Panc1 (cell line): ENCODE data around the gene UST.

Experiments used
- POLR2AphosphoS5 ChIP-seq: IDR thresholded peaks from 2 replicates; pipeline ENCODE4 v1.6.1; 2012; ENCODE audit warnings: mild to moderate bottlenecking, low read depth, low read length, moderate library complexity
- TF ChIP-seq, protein P1 (sequence below): fragments of 450-650 bp; IDR thresholded peaks from 2 replicates; pipeline ENCODE4 v1.5.1; 2017; ENCODE audit warnings: mild to moderate bottlenecking

- TF ChIP-seq, protein P1, sequence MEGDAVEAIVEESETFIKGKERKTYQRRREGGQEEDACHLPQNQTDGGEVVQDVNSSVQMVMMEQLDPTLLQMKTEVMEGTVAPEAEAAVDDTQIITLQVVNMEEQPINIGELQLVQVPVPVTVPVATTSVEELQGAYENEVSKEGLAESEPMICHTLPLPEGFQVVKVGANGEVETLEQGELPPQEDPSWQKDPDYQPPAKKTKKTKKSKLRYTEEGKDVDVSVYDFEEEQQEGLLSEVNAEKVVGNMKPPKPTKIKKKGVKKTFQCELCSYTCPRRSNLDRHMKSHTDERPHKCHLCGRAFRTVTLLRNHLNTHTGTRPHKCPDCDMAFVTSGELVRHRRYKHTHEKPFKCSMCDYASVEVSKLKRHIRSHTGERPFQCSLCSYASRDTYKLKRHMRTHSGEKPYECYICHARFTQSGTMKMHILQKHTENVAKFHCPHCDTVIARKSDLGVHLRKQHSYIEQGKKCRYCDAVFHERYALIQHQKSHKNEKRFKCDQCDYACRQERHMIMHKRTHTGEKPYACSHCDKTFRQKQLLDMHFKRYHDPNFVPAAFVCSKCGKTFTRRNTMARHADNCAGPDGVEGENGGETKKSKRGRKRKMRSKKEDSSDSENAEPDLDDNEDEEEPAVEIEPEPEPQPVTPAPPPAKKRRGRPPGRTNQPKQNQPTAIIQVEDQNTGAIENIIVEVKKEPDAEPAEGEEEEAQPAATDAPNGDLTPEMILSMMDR = no peak
- TF ChIP-seq POLR2AphosphoS5 = no peak
These were observed 22.6 kb downstream of the UST start for GRCh38 chr6:148769304-148769968.
